HCT116 (cell line): ENCODE data around the gene IFITM2.

Experiments used
- JUND ChIP-seq: IDR thresholded peaks from 2 replicates; pipeline ENCODE4 v1.6.1; 2012
- TF ChIP-seq, protein P1 (sequence below), 3 experiments: fragments of 200-600 bp in 1 of 3; sonication (generic) in 1 of 3; IDR thresholded peaks in 2 of 3; conservative IDR thresholded peaks in 1 of 3; 2 replicates each; pipeline ENCODE4 v1.5.1; 2012 to 2017; ENCODE audit warnings: low read depth in 2 of 3, low read length in 2 of 3, antibody characterized with exemption in 1 of 3, borderline replicate concordance in 1 of 3, control low read depth in 1 of 3, mild to moderate bottlenecking in 1 of 3, mixed read lengths in 1 of 3, mixed run types in 1 of 3, moderate library complexity in 1 of 3; ENCODE audit not compliant: insufficient read depth in 1 of 3

DNA sequence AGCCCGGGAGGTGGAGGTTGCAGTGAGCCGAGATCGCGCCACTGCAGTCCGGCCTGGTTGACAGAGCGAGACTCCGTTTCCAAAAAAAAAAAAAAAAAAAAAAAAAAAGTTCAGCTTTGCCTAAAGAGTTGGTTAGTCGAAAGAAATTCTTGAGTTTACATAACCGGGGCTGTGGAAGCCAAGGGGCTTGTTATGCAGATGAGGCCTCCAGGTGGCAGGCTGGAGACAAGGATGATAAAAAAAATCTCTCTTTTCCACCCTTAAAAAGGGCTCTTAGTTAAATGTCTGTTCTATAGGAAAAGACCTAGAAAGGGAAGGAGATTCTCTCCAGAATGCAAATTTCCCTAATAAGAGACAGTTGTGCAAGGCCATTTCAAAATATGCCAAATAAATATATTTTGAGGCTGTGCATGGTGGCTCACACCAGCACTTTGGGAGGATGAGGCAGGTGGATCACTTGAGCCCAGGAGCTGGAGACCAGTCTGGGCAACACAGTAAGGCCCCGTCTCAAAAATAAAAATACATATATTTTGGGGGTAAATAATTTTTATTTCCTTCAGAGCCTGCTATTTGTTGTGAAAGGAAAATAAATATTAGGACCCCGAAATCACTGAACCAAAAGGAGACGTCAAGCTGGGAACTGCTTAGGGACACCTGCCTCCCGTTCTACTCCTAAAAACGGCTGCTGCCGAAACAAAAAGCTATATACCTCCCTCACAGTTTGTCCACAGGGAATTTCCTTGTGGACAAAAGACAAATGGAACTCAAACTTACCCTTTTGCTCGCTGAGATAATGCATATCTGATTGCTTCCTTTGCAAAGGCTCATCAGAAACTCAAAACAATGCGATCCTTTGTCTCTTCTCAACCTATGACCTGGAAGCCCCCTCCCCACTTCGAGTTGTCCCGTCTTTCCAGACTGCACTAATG is 2.4 kb upstream of the IFITM2 start:
- TF ChIP-seq, protein P1, sequence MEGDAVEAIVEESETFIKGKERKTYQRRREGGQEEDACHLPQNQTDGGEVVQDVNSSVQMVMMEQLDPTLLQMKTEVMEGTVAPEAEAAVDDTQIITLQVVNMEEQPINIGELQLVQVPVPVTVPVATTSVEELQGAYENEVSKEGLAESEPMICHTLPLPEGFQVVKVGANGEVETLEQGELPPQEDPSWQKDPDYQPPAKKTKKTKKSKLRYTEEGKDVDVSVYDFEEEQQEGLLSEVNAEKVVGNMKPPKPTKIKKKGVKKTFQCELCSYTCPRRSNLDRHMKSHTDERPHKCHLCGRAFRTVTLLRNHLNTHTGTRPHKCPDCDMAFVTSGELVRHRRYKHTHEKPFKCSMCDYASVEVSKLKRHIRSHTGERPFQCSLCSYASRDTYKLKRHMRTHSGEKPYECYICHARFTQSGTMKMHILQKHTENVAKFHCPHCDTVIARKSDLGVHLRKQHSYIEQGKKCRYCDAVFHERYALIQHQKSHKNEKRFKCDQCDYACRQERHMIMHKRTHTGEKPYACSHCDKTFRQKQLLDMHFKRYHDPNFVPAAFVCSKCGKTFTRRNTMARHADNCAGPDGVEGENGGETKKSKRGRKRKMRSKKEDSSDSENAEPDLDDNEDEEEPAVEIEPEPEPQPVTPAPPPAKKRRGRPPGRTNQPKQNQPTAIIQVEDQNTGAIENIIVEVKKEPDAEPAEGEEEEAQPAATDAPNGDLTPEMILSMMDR (IDR thresholded peaks at IDR 0.05 in 2 of 3, conservative IDR thresholded peaks at IDR 0.05 in 1 of 3; ENCODE audit: borderline replicate concordance in 1 of 3, insufficient read depth in 1 of 3, low read depth in 2 of 3, low read length in 2 of 3): peak; percentile 64 to 68 (median 67); a peak in 5 of 6 replicates
- no peak for TF ChIP-seq JUND
